ENCODE data around the gene ETV6. TPM values are rescaled to one million over a fixed set of nuclear protein-coding genes. Genes with fewer than 3 reads are reported as not detected.

The ETV6 gene
- polyA plus RNA-seq, 3 donors, result 6.8 to 45.1 (median 11.7) TPM

DNA sequence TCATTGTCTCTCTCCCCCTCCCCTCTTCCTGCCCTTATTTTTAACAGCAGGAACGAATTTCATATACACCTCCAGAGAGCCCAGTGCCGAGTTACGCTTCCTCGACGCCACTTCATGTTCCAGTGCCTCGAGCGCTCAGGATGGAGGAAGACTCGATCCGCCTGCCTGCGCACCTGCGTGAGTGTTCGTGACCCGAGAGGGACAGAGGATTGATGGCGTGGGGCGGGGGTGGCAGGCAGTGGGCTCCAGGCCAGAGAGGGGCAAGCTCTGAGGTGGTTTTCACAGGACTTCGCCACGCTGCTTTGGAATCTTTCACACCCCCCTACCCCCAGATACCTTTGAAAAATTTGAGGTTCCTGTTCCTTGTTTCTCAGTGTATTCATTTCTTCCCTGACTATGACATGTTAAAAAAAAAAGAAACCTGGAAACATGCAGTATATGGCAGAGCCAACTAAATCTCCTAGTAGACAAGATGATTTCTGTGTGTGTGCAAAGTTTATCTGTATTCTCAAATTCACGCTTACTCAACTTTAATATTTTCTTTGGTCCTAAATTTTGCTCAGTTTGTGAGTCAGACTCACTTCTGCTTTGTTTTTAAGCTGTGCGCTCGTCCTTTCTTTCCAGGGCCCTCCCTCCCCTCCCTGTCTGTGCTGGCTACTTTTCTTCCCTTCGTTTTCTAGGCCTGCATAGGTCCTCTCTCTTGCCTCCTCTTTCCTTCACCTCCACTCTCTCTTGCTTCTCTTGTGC lies 103.1 kb downstream of the ETV6 start:
- Histone ChIP-seq H4K20me1 (ENCODE audit: insufficient read depth, low read length) (no peaks in the 10 kb centered on the region), H3K9me3 (replicated peaks in 1 of 2; ENCODE audit: control insufficient read depth in 1 of 2, insufficient read depth in 1 of 2, low read length in 2 of 2) (no peaks in the 10 kb centered on the region), H3K36me3 (replicated peaks in 1 of 2; ENCODE audit: control insufficient read depth in 1 of 2, insufficient read depth in 2 of 2, low read length in 2 of 2) (peaks cover 24 to 43% of the 10 kb centered on the region in 2 donors), H3K27ac (ENCODE audit: low read depth in 1 of 2, low read length in 2 of 2) (peak overlapping the region; percentile 94 to 100), H3K4me2 (replicated peaks; ENCODE audit: extremely low read depth, low read length, poor library complexity, severe bottlenecking) (peak overlapping the region; percentile 29), H3K27me3 (ENCODE audit: control insufficient read depth in 2 of 2, insufficient read depth in 2 of 2, low read length in 2 of 2) (no peaks in the 10 kb centered on the region), H3K79me2 (ENCODE audit: insufficient read depth, low read length) (peaks cover 96% of the 10 kb centered on the region), H3K4me3 (replicated peaks in 1 of 3; ENCODE audit: low read depth in 2 of 3, low read length in 3 of 3) (peak overlapping the region in 1 of 3 experiments; percentile 13), H3K4me1 (ENCODE audit: control insufficient read depth in 1 of 2, insufficient read depth in 2 of 2, low read length in 2 of 2) (peaks cover 66 to 87% of the 10 kb centered on the region in 2 donors), H2AFZ (ENCODE audit: insufficient read depth, low read depth, low read length, poor library complexity, severe bottlenecking) (no peak overlapping the region), H3K9ac (ENCODE audit: insufficient read depth, low read length, poor library complexity, severe bottlenecking) (peak overlapping the region; percentile 68)
- no peak for TF ChIP-seq CTCF (IDR thresholded peaks at IDR 0.05)
- DNase-seq, result peak; percentile 75 to 80 (median 77)
- Mint-ChIP-seq H3K4me3 (peak overlapping the region; percentile 25 to 46), H3K27ac (peak overlapping the region; percentile 95 to 100 (median 98)), H3K4me1 (peaks cover 83% of the 10 kb centered on the region), H3K9me3 (no peaks in the 10 kb centered on the region), H3K27me3 (ENCODE audit: low read depth in 3 of 3) (peaks cover 0 to 2% (median 0%) of the 10 kb centered on the region in 3 donors), H3K36me3 (peaks cover 53 to 71% of the 10 kb centered on the region in 2 donors)
- 64% methylated on average over 18 of the region's 21 CpGs for WGBS (ENCODE audit: insufficient coverage)
- intact Hi-C loops (cut with micrococcal nuclease), result loop anchor here in 1 of 2 donors (10.0 kb wide), 1 partner anchor 82 kb away; no protein-coding TSS in a partner anchor

DNA sequence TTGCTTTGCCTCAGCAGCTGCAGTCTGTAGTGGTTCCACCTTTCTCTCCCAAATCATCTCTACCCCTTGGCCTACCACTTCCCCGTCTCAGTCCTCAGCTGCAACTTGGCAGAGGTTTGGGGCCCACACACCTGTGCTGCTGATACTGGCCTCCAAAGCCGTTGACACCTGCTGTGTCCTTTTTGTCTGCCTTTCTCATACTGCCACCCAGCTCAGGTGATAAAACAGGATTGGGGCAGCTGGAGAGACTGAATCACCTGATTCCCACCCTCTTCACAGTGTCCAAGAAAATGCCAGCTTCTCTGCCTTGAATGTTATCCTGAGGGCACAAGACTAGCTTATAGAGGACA lies 103.7 kb downstream of the ETV6 start:
- Histone ChIP-seq H3K36me3 (replicated peaks in 1 of 2; ENCODE audit: control insufficient read depth in 1 of 2, insufficient read depth in 2 of 2, low read length in 2 of 2) (peaks cover 24 to 47% of the 10 kb centered on the region in 2 donors), H3K4me2 (replicated peaks; ENCODE audit: extremely low read depth, low read length, poor library complexity, severe bottlenecking) (peak overlapping the region; percentile 29), H2AFZ (ENCODE audit: insufficient read depth, low read depth, low read length, poor library complexity, severe bottlenecking) (no peak overlapping the region), H3K9ac (ENCODE audit: insufficient read depth, low read length, poor library complexity, severe bottlenecking) (peak overlapping the region; percentile 68), H3K27ac (ENCODE audit: low read depth in 1 of 2, low read length in 2 of 2) (peak overlapping the region; percentile 76 to 100), H4K20me1 (ENCODE audit: insufficient read depth, low read length) (no peaks in the 10 kb centered on the region), H3K4me3 (replicated peaks in 1 of 3; ENCODE audit: low read depth in 2 of 3, low read length in 3 of 3) (peak overlapping the region in 1 of 3 experiments; percentile 13), H3K27me3 (ENCODE audit: control insufficient read depth in 2 of 2, insufficient read depth in 2 of 2, low read length in 2 of 2) (no peaks in the 10 kb centered on the region), H3K9me3 (replicated peaks in 1 of 2; ENCODE audit: control insufficient read depth in 1 of 2, insufficient read depth in 1 of 2, low read length in 2 of 2) (no peaks in the 10 kb centered on the region), H3K79me2 (ENCODE audit: insufficient read depth, low read length) (peaks cover 96% of the 10 kb centered on the region), H3K4me1 (ENCODE audit: control insufficient read depth in 1 of 2, insufficient read depth in 2 of 2, low read length in 2 of 2) (peaks cover 66 to 87% of the 10 kb centered on the region in 2 donors)
- Mint-ChIP-seq H3K36me3 (peaks cover 50 to 70% of the 10 kb centered on the region in 2 donors), H3K27me3 (ENCODE audit: low read depth in 3 of 3) (peaks cover 0 to 2% (median 0%) of the 10 kb centered on the region in 3 donors), H3K4me1 (peaks cover 83% of the 10 kb centered on the region), H3K9me3 (no peaks in the 10 kb centered on the region), H3K27ac (peak overlapping the region; percentile 95 to 100 (median 98)), H3K4me3 (peak overlapping the region; percentile 25 to 46)
- DNase-seq, result no peak
- intact Hi-C loops (cut with micrococcal nuclease), result loop anchor here in 1 of 2 donors (10.0 kb wide), 1 partner anchor 82 kb away; no protein-coding TSS in a partner anchor
- no peak for TF ChIP-seq CTCF (IDR thresholded peaks at IDR 0.05)
- WGBS (ENCODE audit: insufficient coverage), result 0% methylated on average over 2 of the region's 2 CpGs

Measured in CD14-positive monocyte (primary cell).